Spleen (tissue), 7 donors: Measurements from ENCODE around the gene SLC6A13.

ENCODE experiments used
- CTCF ChIP-seq, 11 experiments: fragments of 200-600 bp in 7 of 11; fragments of 450-650 bp in 4 of 11; sonication (generic) in 4 of 11; IDR thresholded peaks in 8 of 11; conservative IDR thresholded peaks in 3 of 11; 1 replicate in 7 of 11; 2 replicates in 4 of 11; pipeline versions ENCODE4 v1.4.0 to v1.8.0; 2016 to 2021; ENCODE audit warnings: antibody characterized with exemption in 11 of 11, inconsistent platforms in 4 of 11, mild to moderate bottlenecking in 1 of 11
- POLR2A ChIP-seq, 3 donors: fragments of 450-650 bp; IDR thresholded peaks; one replicate each; pipeline ENCODE4 v1.5.1; 2017; ENCODE audit warnings: antibody characterized with exemption in 3 of 3, mild to moderate bottlenecking in 1 of 3
- POLR2AphosphoS5 ChIP-seq, 3 donors: sonication (generic); formaldehyde crosslinking; IDR thresholded peaks; one replicate each; pipeline ENCODE4 v1.5.1; 2017; ENCODE audit warnings: antibody characterized with exemption in 3 of 3
- donor health status: DM: no; HTN: no; CAD: no; lungs with moderate emphysema.
- donor health status: DM: no; HTN: no; CAD: no.
- donor health status: DM: no; HTN: no; CAD: no.

- no peak for TF ChIP-seq CTCF (IDR thresholded peaks at IDR 0.05 in 8 of 11, conservative IDR thresholded peaks at IDR 0.05 in 3 of 11)
- TF ChIP-seq POLR2A (IDR thresholded peaks at IDR 0.05), result no peak
- no peak for TF ChIP-seq POLR2AphosphoS5 (IDR thresholded peaks at IDR 0.05)
Measured at GRCh38 chr12:240566-240965, 22.1 kb downstream of the SLC6A13 start.
